GOT3 (cell line): ENCODE data around the gene ZNF655.

Experiments used
- DNase-seq: peaks from one replicate; lab custom pipeline; 2025; ENCODE audit warnings: mixed read lengths; lab: John Stamatoyannopoulos, UW

The ZNF655 gene

DNA sequence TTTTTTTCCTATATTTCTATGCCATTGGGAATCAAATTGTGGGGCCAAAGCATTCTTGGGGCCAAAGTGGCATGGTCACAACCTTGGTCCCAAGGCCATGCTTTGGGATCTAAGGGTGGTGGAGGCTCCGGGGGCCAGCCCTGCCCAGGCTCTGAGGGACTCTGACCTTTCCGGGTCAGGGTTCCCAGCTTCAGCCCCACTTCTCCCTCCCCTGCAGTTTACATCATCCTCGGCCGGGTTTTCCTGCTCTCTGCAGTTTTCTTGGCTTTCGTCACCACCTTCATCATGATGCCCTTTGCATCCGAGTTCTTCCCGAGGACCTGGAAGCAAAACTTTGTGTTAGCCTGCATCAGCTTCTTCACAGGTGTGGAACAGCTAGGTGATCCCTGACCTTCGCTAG lies 48.1 kb downstream of the ZNF655 start:
- DNase-seq = no peak

DNA sequence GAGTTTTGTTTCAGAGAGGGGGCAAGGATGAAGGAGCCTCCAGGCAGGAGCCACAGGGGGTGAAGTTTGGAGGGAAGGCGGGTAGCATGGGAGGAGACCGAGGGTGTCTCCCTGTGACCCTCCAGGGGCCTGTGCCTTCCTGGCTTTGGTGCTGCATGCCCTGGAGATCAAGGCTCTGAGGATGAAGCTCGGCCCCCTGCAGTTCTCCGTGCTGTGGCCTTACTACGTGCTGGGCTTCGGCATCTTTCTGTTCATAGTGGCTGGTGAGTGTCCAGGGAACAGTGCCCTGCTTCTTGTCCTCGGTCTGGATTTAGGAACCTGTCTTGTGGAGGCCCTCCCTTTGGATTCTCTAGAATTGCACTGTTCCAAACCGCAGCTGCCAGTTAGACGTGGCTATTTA lies 49.1 kb downstream of the ZNF655 start:
- no peak for DNase-seq

- DNase-seq = no peak
Measured at GRCh38 chr7:99614495-99614894, 56.1 kb downstream of the ZNF655 start.

DNA sequence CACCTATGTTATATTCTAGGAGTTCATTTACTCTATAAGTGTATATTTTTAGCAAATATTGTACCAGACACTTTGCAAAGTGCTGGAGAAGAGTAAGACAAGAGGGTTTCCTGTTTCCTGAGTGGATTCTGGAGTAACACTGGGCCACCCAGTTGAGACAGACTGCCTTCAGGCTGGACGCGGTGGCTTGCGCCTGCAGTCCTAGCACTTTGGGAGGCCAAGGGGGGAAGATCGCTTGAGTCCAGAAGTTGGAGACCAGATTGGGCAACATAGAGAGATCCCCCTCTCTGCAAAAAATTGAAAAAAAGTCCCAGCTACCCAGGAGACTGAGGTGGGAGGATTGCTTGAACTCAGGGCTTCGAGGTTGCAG lies 57.5 kb downstream of the ZNF655 start:
- DNase-seq = no peak

DNA sequence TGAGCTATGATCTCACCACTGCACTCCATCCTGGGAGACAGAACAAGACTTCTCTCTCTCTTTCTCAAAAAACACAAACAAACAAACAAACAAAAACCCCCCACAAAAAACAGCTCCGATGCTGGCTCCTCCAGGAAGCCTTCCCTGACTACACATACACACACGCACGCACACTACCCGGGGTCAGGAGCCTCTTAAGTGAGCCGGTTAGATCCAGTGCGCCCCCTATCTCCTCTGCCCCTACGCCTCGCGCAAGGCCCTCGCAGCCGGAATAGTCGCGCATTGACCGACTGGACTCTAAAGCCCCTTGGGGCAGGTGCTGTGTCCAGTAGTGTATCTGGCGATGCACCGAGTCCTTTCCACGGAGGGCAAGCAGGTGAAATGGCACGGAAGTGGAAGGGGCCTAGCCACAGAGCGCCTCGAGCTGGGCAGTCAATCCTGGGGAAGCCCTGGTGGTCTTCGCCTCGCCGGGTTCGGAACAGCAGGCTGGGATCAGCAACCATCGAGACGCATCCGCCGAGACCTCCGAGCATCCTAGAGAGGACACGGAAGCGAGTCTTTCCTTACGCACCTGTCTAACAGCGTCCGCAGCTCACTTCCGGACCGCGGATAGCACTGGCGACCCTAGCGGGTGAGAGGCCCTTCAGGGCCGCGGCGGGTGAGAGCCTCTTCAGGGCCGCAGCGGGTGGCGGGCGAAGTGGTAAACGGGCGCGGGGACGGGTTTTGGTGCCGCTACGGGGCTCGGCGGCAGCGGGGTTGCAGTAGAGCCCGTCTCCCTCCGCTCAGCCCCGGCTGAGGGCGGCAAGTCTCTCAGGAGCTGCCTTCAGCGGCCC lies 58.1 kb downstream of the ZNF655 start, which contains the start of gene ZSCAN25:
TSS of gene ZSCAN25 (plus strand) at position 588 of the 833 bp plus-strand sequence. CDS start 2,661 bp downstream, outside the sequence.
- peak; percentile 57 for DNase-seq

DNA sequence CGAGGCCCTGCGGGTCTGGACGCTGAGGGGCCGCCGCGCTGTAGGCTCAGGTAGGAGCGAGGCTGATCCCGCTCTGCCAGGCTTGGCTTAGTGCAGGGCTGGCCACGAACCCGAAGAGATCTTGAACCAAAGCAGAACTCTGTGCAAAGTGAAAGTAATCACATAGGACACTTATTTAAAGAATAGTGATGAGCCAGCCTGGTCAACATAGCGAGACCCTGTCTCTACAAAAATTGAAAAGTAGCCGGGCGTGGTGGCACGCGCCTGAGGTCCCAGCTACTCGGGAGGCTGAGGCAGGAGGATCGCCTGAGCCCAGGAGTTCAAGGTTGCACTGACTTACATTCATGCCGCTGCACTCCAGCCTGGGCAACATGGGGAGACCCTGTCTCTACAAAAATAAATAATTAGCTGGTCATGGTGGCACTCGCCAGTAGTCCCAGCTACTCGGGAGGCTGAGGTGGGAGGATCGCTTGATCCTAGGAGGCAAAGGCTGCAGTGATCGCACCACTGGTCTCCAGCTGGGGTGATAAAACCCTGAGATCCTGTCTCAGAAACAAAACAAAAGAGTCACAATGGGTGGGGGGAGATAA lies 58.8 kb downstream of the ZNF655 start:
- DNase-seq = no peak

- no peak for DNase-seq
Measured at GRCh38 chr7:99618726-99619125, 60.3 kb downstream of the ZNF655 start.

DNA sequence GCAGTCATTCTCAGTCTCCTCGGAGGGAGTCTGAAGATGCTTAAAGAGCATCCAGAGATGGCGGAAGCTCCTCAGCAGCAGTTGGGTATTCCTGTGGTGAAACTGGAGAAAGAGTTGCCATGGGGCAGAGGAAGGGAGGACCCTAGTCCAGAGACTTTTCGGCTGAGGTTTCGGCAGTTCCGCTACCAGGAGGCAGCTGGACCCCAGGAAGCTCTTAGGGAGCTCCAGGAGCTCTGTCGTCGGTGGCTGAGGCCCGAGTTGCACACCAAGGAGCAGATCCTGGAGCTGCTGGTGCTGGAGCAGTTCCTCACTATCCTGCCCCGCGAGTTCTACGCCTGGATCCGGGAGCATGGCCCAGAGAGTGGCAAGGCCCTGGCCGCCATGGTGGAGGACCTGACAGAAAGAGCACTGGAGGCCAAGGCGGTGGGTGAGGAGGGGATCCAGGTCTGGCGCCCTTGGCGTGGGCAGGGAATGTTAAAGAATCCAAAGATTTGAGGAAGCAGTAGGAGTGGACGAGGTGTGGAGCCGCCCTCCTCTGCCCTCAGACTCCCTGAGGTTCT lies 61.2 kb downstream of the ZNF655 start:
- no peak for DNase-seq

GRCh38 chr7:99621271-99621670 lies 62.8 kb downstream of the ZNF655 start:
- DNase-seq = no peak

DNA sequence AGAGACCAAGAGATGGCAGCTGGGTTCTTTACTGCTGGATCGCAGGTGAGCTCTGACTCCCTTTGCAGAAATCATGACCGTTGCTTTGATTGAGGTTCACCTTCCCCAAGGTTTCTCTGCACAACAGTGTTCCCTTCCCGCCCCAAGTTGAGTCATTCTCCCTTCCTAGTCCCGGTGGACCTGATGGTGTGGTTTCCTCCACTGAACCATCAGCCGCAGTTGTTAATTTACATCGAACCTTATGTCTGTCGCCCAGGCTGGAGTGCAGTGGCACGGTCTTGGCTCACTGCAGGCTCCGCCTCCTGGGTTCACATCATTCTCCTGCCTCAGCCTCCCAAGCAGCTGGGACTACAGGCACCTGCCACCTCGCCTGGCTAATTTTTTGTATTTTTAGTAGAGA lies 64.2 kb downstream of the ZNF655 start:
- DNase-seq = no peak

DNA sequence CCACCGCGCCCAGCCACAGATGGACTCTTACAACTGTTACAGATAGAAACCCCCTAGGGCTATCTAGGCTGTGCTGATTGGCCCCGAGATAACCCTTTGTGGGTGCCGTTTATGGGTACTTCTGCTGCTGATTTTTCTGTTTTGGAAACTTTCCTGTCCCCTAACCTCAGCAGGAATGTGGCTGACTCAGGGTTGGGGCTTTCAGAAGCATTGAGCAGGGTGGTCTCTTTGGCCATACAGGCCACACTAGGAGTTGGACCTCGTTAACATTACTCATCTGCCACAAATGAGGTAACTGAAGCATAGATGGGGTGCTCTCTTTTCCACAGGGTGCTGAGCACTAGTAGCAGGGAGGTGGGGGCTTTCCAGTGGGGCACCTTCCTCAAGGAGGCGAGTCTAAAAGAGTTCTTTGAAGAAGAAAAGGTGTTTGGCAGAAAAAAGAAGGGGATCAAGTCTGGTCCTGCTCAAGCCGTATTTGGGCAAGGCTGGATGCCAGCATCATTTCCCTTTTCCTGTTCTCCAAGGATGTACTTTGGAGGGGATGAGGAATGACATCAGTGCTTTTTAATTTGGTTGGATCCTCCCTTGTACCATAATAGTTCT lies 64.8 kb downstream of the ZNF655 start:
- DNase-seq = no peak

DNA sequence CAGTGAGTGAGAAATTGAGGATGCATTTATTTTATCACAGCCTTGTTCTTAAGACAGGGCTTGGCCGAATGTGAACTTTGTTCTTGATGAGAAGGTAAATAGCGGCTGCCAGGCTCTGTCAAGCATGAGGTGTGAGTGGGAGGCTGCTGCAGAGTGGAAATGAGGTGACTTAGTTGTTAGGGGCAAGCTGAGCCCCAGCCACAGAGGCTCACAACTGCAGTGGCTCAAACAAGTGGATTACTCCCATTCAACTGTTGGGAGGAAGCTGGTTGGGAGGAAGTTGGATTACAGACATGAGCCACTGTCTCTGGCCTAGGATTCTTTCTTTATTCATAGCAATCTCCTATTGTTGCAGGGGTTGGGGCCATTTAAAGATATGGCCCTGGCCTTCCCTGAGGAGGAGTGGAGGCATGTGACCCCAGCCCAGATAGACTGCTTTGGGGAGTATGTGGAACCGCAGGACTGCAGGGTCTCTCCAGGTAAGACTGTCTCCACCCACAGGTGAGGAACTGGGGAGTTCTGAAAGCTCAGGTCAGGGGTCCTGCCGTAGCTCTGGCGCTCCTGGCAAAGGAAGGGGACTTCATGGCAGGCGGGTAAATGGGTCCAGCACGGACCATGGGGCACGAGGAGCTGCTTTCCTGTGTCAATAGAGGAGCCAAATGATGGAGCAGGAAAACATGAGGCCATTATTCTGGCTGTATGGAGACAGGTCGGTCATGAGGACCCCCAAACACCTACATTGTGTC lies 65.4 kb downstream of the ZNF655 start:
- no peak for DNase-seq

GRCh38 chr7:99624484-99624883 lies 66.0 kb downstream of the ZNF655 start:
- no peak for DNase-seq

GRCh38 chr7:99625321-99625720 lies 66.9 kb downstream of the ZNF655 start:
- DNase-seq = no peak

GRCh38 chr7:99625961-99626360 lies 67.5 kb downstream of the ZNF655 start:
- no peak for DNase-seq
